HG03571 (cell line): ENCODE results near the gene FLRT2.

ENCODE experiments used
- ATAC-seq: cut with Tn5 transposase; IDR thresholded peaks from one replicate; pipeline ENCODE4 v1.9.1; 2021; ENCODE audit not compliant: unreplicated experiment

FLRT2 gene

GRCh38 chr14:85530626-85531025 lies 682 bp downstream of the FLRT2 start:
- ATAC-seq: no peak

DNA sequence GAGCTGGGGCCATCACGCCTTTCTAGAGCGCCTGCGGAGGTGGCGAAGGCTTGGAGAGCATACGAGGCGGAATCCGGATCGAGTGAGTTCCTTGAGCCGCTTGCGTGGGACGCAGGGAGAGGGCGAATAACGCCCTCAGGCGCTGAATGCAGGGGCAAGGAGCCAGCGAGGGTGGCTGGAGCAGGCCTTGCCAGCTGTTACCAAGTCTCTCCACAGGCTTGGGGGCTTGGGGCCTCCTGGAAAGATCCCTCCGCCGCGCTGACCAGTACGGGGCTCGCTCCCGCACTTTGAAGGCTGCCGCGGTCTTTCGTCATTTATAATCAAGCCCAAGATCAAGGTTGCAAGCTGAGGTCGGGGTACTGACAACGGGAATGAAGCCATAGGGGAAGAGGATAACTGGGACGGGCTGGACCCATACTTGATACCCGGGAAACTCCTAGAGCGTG lies 1.2 kb downstream of the FLRT2 start:
- no peak for ATAC-seq

DNA sequence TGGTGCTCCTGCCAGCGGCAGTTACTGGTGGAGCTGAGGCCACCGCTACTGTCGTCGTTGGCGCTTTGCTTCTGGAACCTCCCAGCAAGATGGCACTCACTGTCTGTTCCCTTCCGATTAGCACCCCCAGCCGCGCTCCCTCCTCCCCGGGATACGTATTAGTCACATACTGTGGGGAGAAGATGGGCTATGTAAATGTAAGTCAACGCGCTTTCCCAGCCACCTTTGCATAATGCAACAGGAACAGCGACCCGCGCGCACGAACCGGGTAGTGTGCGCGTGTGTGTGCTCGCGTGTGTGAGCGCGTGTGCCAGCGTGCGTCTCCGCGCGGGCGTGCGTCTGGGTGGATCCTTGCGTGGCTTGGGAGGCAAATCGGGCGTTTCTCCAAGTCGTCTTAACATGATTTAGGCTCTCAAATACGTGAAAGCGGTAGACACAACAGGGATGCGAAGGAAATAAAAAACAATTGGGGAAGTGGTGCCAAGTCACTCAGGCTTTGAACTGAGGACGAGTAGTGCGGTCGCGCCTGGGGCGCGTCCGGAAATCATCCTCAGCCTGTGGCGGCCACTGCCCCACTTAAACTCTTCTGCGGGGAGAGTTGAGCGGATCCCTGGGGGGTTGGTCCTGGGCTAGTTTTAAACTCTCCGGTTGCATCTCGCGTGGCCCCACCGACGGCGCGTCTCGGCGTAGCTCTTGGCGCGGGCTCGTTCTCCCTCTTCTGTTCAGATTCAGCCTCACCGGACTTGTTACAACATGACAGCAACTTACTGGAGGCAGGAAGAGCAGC lies 1.8 kb downstream of the FLRT2 start:
- no peak for ATAC-seq

DNA sequence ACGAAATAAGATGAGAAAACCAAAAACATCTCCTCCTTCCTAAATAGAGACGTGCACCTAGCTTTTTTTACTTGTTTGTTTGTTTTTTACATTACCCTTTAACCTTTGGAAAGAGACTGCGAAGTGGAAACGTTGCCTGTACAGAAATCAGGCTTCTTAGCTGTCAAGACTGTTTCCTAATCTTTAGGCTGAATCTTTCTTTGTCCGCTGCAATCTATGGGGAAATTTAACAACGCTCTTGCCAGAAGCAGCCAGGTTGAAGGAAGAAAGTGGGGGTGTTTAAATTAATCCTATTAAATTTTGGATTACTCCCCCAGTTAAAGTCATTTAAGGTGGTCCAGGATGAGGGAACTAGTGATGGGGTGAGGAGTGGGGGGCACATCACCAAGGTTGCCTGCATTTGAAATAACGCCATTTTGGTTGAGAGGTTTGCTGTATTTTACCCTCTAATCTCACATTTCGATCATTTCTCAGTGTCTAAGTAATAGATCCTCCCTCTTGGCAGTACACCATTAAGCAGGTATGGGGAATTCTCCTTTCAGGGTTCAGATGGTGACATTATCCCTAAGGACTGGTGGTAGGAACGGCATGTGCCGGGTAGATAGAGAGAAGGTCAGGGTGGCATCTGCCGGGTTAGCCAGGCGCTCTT lies 2.6 kb downstream of the FLRT2 start:
- ATAC-seq: no peak

GRCh38 chr14:85533023-85533860 lies 3.3 kb downstream of the FLRT2 start:
- ATAC-seq: no peak

- ATAC-seq: no peak
Measured at GRCh38 chr14:85533861-85534291, 3.9 kb downstream of the FLRT2 start.

DNA sequence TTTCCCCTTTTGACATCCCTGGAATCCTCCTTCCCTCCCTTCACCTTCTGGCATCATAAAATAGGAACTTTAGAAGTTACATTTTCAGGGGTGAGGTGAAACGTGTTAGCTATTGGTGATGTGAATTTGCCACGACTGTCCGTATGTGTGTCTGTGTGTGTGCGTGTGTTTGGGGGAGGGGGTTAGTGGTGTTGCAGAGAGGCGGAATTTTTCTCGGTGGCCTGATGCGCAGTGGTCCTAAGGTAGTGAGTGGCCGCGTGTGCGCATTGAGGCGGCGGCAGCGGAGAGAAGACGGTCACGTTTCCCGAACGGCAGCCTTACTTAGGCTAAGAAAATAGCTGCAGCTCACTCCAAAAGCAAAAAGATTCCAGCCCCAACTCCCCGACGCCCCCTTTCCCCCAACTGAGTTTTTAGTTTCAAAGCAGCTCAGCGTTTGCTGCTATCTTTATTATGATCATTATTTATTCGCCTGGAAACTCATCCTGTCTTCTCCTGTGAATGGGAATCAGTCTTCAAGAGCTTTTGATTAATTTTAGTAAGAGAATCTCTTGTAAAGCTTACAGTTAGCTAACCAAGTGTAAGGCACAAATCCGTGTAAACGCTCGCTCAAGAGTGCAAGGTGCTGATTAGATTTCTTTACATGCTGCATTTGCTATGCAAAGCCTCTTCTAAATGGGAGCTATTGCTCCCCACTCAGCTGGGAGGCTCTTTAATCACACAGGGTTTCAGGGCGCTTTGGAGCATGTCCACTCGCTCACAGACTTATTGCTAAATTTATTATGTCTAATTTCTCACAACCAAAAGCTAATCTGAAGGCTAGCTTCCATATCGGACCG lies 4.7 kb downstream of the FLRT2 start:
- ATAC-seq: no peak

- ATAC-seq: no peak
Measured at GRCh38 chr14:85535321-85535720, 5.4 kb downstream of the FLRT2 start.

DNA sequence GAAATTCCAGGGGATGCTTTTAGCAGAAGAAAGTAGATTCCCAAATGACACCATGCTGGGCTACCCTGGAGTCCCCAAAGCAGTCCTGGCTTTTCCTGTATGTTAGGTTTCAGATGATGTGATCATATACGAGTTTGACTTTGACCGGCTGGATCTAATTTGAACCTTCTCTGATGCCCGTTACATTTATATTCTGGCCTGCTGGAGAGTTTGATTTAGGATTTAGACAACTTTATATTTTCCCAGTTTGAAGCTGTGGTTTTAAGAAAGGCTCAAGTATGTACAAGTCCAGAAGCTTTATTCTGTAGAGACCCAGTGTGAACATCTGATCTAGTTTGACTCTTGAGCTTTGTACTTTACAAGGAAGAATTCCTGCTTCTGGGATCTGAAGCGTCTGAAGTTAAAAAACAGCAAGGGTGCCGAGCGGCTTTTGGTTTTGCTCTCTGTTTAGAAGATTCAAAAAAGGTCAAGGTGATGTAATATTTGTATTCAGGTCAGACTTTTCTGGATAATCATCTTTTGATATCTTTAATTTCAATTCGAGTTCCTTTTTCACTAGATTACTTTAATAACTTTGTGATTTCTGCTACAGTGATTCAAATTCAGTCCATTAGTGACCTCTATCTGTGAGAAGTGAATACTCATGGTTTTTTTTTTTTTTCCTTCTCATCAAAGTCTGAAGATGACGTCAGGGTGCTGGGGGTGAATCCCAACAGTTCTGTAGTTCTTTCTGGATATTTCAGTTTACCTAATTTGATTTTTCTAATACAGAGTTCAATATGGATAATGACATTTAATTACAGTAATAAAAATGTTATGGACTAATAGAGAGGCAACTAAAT lies 6.3 kb downstream of the FLRT2 start:
- no peak for ATAC-seq

DNA sequence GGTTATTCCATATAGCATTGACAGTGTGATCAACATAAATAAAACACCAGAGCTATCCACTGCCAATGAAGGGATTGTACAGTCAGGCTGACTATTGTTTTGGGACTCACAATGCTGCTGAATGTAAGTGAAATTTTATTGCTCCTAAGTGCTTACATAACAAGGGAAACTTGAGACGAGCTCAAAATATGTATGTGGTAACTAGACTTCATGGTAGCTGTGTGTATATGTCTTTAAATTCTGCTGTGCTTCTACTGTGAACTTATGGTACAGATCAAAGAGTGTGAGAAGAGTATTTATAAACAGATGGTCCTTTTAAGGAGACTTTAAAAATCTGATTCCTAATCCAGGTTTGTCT lies 6.9 kb downstream of the FLRT2 start:
- ATAC-seq: no peak

DNA sequence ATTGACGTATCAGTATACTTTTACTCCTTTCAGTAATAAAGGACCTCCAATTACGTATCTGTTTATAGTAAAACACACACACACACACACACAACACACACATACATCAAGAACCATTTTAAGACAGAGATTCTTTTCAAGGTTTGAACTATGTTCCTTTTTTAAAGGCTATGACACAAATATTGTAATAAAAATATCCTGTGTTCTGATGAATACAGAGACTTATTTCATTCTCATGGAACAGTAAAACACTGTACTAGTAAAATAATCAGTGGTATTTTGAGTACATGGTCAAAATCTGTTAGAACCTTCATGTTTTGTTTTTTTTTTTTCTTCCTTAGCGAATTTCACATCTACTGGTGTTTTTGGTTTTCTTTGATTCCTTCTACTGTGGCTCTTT lies 7.6 kb downstream of the FLRT2 start:
- no peak for ATAC-seq

- ATAC-seq: no peak
Measured at GRCh38 chr14:85538636-85539035, 8.7 kb downstream of the FLRT2 start.

DNA sequence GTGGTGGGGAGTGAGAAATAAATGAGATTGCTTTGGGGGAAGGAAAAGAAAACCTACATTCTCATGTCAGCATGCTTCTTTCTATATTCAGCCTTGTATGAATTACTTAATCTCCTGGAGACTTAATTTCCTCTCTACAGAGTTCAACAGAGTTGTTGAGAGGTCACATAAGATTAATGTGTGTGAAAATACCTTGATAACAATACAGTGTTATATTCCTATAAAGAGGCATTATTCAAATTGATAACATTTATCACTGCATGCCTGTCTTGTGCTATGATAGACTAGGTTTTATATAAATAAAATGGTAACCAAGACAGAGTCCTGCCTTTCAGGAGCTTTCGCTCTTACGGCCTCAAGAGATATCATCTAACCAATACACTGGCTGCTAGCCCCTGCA lies 9.6 kb downstream of the FLRT2 start:
- no peak for ATAC-seq

GRCh38 chr14:85542623-85543022 lies 12.7 kb downstream of the FLRT2 start:
- ATAC-seq: no peak

- ATAC-seq: no peak
Measured at GRCh38 chr14:85545738-85546137, 15.8 kb downstream of the FLRT2 start.

- no peak for ATAC-seq
Measured at GRCh38 chr14:85546390-85546789, 16.4 kb downstream of the FLRT2 start.

- no peak for ATAC-seq
Measured at GRCh38 chr14:85549697-85550096, 19.8 kb downstream of the FLRT2 start.

- ATAC-seq: no peak
Measured at GRCh38 chr14:85554106-85554505, 24.2 kb downstream of the FLRT2 start.

GRCh38 chr14:85556267-85556666 lies 26.3 kb downstream of the FLRT2 start:
- ATAC-seq: no peak

DNA sequence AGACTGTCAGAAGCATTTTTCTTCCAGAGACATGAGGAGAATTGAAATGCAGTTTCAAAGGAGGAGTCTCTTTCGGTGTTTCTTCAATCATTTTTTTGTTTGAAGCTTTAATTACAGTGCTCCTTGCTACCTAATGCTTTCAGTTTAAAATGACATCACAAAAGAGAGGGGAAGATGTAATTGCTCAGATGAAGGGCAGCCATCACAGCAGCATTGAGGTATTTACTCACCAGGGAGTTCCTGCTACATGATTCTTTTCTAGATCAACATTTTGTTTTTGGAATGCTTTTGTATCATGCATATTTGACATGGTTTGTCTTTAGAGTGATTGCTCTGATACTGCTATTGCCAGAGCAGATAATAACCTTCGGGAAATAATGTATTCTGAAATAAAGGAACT lies 28.6 kb downstream of the FLRT2 start:
- no peak for ATAC-seq
